GM19397 (cell line): ENCODE measurements around the gene TBX21.
"Not testable (repeated sequence)": the region's sequence is repeated elsewhere in the genome, so short reads cannot be mapped to it uniquely, and the experiment has no call there.

Experiments used
- ATAC-seq: cut with Tn5 transposase; IDR thresholded peaks from one replicate; pipeline ENCODE4 v1.9.1; 2021; ENCODE audit warnings: mild to moderate bottlenecking, moderate library complexity; ENCODE audit not compliant: unreplicated experiment

The TBX21 gene

DNA sequence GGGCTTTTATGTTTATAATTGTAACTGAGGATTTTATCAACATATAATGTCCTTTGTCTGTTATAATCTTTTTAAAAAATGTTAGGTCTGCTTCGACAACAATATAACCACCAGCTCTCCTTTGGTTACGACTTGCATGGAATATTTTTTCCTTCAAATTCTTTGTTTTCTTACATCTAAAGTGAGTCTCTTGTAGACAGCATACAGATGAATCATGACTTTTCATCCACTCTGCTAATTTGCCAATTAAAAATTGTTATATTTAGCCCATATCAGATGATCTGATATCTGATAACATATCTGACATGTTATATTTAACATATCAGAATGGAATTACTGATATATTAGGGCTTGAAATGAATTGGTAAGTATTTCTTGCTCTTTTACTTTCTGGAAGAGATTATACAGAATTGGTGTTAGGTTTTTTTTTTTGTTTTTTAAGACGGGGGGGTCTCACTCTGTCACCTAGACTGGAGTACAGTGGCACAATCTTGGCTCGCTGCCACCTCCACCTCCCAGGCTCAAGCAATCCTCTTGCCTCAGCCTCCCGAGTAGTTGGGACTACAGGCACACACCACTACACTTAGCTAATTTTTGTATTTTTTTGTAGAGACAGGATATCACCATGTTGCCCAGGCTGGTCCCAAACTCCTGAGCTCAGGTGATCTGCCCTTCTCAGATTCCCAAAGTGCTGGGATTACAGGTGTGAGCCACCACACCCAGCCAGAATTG, 27.5 kb downstream of the TBX21 start:
- no peak for ATAC-seq

DNA sequence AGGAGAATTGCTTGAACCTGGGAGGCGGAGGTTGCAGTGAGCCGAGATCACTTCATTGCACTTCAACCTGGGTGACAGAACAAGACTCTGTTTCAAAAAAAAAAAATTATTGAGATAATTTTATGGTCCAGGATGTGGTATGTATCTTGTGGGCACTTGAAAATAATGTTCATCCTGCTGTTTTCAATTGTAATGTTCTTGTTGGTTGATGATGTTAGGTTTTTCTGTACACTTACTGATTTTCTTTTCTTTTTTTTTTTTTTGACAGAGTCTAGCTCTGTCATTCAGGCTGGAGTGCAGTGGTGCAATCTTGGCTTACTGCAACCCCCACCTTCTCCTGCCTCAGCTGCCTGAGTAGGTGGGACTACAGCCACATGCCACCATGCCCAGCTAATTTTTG, 29.7 kb downstream of the TBX21 start:
- ATAC-seq = no peak

DNA sequence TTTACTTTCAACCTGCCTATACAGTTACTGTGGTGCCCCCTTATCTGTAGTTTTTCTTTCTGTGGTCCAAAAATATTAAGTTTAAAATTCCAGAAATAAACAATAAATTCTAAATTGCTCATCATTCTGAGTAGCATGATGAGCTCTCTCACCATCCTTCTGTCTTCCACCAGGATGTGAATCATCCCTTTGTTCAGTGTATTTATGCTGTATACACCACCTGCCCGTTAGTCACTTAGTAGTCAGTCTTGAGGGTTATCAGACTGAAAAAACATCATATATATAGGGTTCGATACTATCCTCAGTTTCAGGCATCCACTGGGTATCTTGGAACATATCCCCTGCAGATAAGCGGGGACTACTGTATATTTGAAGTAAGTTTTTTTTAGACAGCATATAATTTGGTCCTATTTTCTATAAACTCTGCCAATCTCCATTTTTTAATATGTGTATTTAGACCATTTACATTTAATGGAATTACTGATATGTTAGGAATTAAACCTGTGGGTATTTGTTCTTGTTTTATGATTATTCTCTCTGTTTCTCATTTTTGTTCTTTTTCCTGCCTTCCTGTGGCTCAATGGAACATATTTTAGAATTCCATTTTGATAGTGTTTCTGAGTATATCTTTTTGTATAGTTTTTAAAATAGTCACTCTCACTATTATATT, 31.0 kb downstream of the TBX21 start:
- no peak for ATAC-seq

DNA sequence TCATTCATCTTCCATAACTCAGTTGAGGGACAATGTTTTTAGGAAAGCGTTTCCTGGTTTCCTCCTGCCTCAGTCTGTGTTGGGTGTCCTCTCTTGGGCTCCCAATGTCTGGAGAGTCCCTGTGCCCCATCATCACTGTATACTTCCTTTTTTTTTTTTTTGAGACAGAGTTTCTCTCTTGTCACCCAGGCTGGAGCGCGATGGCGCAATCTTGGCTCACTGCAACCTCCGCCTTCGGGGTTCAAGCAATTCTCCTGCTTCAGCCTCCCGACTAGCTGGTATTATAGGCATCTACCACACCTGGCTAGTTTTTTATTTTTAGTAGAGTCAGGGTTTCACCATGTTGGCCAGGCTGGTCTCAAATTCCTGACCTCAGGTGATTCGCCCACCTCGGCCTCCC, 40.6 kb downstream of the TBX21 start:
- ATAC-seq = not testable (repeated sequence)

DNA sequence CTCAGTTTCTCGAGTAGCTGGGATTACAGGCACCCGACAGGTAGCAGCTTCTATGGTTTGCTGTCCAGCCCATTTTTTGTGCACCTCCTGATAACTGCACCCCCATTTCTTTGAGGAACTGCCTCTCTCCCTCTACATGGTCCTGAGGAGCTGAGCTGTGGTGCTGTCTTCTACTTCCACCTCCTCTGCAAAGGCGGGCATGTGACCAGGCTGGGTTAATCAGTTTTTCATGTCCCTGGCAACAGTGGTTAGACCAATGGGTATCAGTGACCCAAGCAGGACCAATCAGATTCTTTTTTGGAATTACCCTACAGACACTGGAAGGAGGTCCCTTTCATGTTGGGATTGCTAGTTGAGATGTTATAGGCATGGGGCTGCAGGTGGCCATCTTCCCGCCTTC, 41.3 kb downstream of the TBX21 start:
- ATAC-seq = no peak

DNA sequence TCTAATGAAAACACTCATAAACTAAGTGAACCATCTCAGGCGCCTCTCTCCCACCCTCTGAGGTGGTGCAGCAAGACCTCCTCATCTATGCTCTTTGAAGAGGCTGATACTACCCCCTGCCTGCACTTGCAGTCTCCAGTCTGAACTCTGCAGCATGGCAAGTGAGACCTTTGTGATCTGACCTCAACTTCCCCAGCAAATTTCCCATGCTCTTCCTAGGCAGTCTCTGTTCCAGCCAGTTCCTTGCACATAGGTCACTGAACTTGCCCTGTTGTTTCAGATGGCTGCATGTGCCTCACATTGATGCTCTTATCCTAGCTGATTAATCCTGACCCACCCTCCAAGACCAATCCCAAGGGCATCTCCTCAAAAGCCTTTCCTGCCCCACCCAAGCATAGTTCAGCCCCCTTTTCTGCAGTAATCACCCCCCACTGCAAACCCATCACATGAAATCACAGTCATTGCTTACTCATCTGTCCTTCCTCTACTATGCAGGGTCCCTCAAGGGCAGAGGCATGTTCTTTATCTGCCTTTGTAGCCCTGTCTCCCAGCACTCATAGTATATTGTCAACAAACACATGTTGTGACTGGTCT, 42.0 kb downstream of the TBX21 start:
- no peak for ATAC-seq

DNA sequence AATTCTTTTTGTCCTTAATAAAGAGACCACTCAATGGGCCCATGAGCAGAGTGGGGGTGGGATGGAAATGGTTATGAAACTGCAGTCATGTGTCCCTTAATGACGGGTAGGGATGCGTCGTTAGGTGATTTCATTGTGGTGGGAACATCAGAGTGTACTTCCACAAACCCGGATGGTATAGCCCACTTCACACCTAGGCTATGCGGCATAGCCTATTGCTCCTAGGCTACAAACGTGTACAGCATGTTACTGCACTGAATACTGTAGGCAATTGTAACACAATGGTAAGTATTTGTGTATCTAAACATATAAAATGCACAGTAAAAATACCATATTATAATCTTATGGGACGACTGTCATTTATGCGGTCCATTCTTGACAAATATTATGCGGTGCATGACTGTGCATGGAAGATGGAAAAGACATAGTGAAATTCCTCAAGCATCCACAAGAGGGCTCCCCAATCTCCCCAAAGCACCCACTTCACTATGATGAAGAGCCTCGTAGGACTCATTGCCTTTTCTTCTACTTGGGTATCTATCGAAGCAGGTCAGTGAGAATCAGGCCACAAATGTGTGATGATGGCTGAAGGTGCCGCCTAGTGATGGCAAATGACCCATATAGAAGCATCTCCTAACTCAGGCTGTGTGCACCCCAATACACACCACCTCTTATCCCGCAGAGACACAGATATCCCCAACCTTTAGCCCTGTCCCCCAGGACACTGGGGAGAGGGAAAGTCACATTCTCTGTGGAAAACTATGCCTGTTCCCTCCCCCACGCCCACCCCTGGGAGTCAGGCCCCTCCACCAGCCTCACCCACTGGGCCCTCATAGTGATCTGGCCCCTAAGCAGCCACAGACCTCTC, 43.5 kb downstream of the TBX21 start:
- ATAC-seq = no peak

DNA sequence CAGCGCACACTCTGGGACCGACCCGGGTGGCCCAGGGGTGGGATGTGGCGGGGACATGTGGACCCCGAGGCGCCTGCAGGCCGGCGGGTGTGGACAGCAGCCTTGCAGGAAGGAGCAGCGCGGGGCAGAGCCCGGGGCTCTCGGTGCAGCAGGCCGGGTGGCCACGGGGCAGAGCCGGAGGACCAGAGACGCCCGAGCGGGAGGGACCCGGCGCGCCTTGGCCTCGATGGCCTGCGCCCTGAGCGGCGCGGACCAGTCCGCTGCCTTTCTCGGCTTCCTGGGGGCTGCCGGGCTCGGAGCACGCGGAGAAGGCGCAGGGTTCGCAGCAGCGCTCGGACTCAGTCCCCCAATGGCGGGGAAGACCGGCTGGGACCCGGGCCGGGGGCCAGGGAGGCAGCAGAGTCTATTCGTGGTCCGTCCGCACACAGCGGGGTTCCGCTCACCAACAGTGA, 45.2 kb downstream of the TBX21 start:
- no peak for ATAC-seq

DNA sequence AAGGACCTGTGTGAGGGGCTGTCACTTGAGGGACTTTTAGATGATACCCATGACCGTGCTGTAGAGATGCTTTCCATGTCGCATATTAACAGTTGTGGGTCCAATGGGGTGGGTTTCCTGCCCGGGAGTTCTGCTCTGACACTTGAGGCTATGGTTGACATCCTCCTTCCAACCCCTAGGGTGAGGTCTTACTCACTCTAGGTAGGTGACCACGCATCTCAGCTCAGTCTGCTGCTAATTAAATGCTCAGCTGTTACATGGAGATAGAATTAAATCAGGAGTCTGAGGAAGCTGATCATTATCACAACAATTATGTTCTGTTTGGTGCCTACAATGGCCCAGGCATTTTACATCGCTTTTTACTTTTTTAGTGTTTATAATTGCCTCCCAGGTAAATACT, 48.4 kb downstream of the TBX21 start:
- no peak for ATAC-seq

DNA sequence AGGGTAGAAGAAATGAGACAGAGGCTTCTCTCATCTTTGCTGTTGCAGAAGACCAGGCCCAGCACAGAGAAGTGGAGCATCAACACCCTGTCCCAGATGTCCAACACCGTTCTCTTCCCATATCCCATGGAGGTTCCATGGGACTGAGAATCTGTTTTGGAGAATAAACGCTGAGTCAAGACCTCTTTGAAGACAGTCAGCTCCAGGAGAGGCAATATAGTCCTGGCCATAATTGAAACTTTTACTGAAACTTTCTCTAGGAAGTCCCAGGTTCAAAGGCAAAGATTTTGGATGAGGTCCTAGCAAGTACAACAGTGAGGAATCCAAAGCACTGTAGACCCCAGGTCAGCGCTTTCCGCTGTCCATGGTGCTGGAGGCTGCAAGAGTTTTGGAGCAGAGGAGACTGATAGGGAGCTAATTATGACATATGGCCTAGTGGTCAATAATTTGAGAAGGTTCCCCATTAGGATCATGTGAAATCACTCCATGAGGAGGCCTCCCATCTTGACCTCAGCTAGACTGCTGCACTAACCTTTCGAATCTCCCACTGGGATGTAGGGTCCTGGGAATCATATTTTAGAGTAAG, 52.6 kb downstream of the TBX21 start:
- ATAC-seq = no peak

DNA sequence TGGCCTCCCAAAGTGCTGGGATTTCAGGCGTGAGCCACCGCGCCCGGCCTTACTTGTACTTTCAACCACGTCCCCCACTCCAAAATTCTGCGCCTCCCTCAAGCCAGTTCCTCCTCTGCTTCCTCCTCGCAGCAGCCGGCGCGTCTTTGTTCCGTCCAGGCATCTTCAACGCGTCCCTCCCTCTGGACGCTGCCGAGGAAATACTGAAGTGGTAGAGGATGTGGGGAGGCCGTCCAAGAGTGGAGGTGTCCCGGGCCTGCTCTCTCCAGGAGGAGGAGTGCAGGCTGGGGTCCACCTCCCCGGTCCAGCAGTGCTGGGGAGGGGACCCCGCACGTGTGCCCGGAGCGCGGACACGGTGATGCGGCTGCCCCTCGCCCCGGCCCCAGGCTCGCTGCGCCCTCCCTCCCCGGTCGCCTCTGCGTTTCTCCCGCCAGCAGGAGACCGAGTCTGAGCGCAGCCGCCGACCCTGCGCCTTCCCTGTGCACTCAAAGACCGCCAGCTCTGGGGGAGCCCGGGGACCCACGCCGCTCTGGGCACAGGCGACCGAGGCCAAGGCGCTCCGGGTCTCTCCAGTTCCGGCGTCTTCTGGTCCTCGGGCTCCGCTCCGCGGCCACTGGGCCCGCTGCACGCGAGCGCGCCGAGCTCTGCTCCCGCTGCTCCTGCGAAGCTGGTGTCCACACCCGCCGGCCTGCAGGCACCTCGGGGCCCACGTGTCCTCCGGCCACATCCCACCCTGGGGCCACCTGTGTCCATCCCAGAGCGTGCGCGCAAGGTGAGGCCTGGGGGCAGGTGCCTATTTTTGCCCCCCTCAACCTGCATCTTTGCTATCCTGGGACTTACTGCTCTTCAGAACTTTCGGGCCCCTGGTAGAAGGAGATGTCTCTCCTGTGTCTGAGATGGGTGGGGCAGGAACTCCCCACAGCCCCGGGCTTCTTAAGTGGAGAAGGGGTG, 56.9 kb downstream of the TBX21 start:
- ATAC-seq = no peak

DNA sequence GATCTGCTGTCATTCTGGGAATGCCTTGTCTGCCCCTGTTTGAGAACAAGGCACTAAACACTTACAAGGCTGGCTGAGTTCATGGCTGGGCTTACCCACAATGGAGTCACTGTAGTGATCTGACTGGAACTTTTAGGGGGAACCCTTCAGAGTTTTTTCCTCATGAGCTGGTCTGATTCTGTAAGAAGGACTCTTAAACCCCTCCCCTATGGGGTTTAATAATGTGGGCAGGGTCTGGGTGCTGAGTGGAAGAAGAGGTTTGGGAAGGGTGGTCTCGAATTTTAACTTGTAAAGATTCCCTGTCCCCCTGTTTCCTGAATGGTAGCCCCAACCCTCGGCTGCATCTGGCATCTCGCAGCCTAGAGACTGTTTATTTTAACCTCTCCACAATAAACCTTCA, 58.0 kb downstream of the TBX21 start:
- no peak for ATAC-seq

DNA sequence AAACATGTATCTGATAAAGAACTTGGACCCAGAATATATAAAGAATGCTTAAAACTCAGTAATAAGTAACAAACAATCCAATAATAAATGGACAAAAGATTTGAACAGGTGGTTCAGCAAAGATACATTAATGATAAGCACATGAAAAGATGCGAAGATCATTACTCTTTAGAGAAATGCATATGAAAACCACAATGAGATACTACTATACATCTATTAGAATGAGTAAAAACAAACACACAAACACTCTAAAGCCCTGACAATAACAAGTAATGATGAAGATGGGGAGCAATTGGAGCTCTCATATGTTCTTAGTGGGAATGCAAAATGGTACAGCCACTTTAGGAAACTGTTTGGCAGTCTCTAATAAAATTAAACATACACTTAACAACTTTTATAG, 59.4 kb downstream of the TBX21 start:
- ATAC-seq = no peak

DNA sequence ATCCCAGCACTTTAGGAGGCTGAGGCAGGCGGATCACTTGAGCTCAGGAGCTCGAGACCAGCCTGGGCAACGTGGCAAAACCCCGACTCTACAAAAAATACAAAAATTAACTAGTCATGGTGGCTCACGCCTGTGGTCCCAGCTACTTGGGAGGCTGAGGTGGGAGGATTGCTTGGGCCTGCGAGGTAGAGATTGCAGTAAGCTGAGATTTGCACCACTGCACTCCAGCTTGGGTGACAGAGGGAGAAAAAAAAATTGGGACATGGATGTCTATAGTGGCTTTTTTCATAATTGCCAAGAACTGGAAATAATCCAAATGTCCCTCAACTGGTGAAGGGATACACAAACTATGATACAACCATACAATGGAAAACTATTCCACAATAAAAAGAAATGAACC, 59.9 kb downstream of the TBX21 start:
- no peak for ATAC-seq
